Stimulated activated CD8-positive, alpha-beta memory T cell treated with anti-CD3 and anti-CD28 coated beads, Interleukin-12 subunit alpha, Interleukin-12 subunit beta, amount 100 ng/mL, for 24 hours (primary cell): Measurements from ENCODE around the gene PIP5K1C.

Experiments used
- DNase-seq: peaks from one replicate; pipeline ENCODE4 v3.0.0-alpha.2; 2020; ENCODE audit errors: extremely low read depth

PIP5K1C gene

GRCh38 chr19:3693025-3693925 lies 7.0 kb downstream of the PIP5K1C start:
- DNase-seq = no peak

GRCh38 chr19:3692141-3693024 lies 7.9 kb downstream of the PIP5K1C start:
- no peak for DNase-seq

GRCh38 chr19:3691726-3692125 lies 8.5 kb downstream of the PIP5K1C start:
- DNase-seq = no peak

- DNase-seq = no peak
Observed at GRCh38 chr19:3691372-3691716, 8.9 kb downstream of the PIP5K1C start.

- DNase-seq = no peak
Observed at GRCh38 chr19:3690551-3691371, 9.5 kb downstream of the PIP5K1C start.

GRCh38 chr19:3687774-3688706 lies 12.2 kb downstream of the PIP5K1C start:
- DNase-seq = no peak

GRCh38 chr19:3687393-3687773 lies 12.9 kb downstream of the PIP5K1C start:
- no peak for DNase-seq

- no peak for DNase-seq
Observed at GRCh38 chr19:3684817-3685410, 15.4 kb downstream of the PIP5K1C start.

- DNase-seq = no peak
Observed at GRCh38 chr19:3684054-3684816, 16.0 kb downstream of the PIP5K1C start.

- DNase-seq = no peak
Observed at GRCh38 chr19:3683405-3684053, 16.7 kb downstream of the PIP5K1C start.

- no peak for DNase-seq
Observed at GRCh38 chr19:3682741-3683404, 17.4 kb downstream of the PIP5K1C start.

- no peak for DNase-seq
Observed at GRCh38 chr19:3682286-3682685, 18.0 kb downstream of the PIP5K1C start.

- DNase-seq = no peak
Observed at GRCh38 chr19:3680939-3681338, 19.3 kb downstream of the PIP5K1C start.

GRCh38 chr19:3679581-3679980 lies 20.7 kb downstream of the PIP5K1C start:
- DNase-seq = no peak

GRCh38 chr19:3679138-3679537 lies 21.1 kb downstream of the PIP5K1C start:
- DNase-seq = no peak

- DNase-seq = no peak
Observed at GRCh38 chr19:3678188-3678587, 22.1 kb downstream of the PIP5K1C start.

- DNase-seq = no peak
Observed at GRCh38 chr19:3674784-3675543, 25.3 kb downstream of the PIP5K1C start.
